HG03442 (cell line): ENCODE data around the gene SORCS3.

Source experiments
- ATAC-seq: cut with Tn5 transposase; IDR thresholded peaks from one replicate; pipeline ENCODE4 v1.9.1; 2021; ENCODE audit warnings: mild to moderate bottlenecking, moderate library complexity; ENCODE audit not compliant: unreplicated experiment

Gene SORCS3

DNA sequence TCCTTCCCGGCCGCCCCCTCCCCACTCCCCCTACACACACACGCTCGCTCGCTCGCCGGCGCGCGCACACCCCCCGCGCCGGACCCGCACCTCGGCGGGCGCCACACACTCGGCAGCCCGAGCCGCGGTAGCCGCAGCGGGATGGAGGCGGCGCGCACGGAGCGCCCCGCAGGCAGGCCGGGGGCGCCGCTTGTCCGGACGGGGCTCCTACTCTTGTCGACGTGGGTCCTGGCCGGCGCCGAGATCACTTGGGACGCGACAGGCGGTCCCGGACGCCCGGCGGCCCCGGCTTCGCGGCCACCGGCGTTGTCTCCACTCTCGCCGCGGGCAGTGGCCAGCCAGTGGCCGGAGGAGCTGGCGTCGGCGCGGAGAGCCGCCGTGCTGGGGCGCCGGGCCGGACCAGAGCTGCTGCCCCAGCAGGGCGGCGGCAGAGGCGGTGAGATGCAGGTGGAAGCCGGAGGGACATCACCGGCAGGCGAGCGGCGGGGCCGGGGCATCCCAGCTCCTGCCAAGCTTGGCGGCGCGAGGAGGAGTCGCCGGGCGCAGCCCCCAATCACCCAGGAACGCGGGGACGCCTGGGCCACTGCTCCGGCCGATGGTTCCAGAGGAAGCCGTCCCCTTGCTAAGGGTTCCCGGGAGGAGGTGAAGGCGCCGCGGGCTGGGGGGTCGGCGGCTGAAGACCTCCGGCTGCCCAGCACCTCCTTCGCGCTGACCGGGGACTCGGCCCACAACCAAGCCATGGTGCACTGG is at the start of gene SORCS3:
Gene SORCS3, plus strand, starts transcription at position 104 of the 750 bp plus-strand sequence.
- ATAC-seq: no peak

DNA sequence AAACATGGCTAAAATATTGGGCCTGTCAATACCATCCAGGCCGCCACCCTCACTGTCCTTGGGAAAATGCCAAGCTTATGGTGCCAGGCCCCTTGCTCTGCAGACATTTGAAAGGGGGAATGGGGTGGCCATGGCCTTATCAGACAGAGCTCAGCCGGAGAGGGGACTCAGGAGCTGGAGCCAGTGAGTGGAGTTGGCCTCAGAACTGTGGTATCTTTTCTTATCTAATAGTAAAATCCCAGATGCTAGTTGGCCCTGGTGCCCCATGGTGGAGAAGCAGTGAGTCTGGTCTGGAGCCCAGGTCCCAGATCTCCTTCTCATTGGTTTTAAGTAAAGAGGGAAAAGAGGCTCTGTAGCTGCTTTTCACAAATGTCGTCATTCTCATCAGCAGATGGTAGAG is 49.6 kb upstream of the SORCS3 start:
- ATAC-seq: no peak

DNA sequence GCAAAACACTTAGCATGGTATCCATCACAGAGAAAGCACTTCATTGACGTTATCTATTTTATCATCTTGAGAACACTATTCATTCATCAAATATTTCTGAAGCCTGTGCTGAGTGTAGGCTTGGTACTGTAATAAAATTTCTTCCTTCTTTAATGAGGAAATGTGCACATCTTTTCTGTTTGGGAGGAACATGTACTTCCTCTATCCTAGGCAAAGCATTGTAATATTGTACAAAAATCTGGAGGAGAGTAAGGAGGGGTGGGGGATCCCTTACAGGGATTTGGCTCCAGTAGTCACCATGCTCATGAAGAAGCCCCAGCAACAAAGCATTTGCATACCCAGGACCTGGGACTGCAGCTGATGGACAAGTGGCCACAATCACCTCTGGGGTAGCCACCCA is 39.9 kb upstream of the SORCS3 start:
- ATAC-seq: no peak

DNA sequence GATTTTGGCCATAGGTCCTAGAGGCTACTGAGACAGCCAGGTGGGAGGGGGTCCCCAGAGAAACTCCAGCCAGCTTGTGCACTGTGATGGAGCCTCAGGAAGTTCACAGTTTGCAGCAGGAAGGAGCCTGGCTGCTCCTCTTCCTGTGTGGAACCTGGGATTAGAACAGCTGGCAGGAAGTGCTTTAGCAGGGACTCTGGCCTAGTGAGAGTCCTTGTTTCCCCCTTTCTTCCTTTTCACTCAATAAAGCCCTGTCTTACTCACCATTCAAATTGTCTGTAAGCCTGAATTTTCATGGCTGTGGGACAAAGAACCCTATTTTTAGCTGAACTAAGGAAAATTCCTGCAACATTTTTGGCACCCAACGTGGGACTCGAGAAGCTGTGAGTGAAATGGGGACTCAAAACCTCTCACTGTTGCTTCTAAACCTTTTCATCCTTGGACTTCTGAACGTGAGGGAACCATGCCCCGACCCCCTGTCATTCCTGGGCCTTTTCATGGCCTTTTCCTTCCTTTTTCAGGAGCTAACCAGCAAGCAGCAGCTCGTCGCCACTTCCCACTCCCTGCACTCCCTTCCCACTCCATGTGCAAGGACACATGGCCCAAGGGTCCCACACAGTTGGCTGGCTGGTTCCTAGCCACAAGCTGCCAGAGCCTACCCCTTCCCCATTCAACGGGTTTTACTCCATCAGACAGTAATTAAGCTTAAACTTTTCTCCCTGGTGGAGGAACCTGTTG is 32.8 kb upstream of the SORCS3 start:
- no peak for ATAC-seq

DNA sequence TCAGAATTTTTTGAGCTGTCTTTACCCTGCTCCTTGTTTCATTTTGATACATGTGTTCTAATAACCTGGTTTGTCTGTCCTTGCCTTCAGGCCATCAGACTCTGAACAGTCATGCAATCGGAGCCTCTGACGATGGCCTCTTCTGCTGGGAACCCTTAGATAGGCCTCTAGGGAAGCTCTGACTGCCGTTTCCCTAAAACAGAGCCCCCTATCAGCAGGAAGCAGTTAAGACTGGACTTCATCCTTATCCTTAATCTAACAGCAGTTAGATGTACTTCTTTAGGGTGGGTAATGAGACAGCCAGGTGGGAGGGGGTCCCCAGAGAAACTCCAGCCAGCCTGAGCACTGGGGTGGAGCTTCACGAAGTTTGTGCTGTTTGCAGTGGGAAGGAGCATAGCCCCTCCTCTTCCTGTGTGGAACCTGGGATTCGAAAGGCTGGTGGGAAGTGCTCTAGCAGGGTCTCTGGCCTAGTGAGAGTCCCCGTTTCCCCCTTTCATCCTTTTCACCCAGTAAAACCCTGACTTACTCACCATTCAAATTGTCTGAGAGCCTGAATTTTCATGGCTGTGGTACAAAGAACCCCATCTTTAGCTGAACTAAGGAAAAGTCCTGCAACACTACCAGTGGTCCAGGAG is 28.4 kb upstream of the SORCS3 start:
- no peak for ATAC-seq

DNA sequence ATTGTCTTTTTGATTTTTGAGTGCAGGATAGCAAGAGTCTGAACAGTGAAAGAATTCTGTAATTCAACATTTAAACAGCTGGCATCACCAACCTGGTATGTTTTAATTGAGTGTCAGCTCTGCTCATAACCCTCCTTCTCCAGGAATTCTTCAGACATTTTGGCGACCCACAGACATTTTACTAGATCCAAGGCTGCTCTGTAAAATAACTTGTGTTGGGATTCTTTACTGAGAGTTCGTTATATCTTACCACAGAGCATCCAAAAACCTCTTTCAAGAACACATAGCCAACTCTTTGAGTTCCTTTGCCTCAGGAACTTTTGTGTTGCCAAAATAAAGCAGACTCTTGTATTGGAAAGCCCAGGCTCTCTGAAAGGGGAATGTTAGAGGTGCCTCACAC is 27.7 kb upstream of the SORCS3 start:
- ATAC-seq: no peak

DNA sequence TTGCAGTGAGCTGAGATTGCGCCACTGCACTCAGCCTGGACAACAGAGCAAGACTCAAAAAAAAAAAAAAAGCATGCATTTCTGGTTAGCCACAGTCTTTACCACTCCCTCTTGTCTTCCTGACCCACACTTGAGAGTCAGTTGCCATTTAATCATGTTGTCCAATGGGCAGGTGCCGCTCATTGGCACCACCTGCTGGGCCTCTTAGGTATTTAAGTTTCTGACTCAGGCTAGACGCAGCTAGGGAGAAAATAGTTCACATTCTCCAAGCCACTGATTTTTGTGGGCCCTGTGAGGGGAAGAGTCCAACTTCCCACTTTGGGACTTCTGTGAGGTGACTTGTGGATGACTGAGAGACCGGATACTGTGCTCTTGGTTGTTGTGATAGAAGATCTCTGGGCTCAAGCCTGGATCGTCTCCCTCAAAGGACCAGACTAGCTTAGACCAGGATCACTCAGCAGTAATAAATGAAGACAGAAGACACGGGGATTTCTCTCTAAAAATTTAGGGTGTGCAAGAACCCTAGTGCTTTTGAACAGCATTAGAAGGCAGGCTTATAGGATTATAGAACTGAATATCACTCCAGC is 26.8 kb upstream of the SORCS3 start:
- ATAC-seq: peak; percentile 79

DNA sequence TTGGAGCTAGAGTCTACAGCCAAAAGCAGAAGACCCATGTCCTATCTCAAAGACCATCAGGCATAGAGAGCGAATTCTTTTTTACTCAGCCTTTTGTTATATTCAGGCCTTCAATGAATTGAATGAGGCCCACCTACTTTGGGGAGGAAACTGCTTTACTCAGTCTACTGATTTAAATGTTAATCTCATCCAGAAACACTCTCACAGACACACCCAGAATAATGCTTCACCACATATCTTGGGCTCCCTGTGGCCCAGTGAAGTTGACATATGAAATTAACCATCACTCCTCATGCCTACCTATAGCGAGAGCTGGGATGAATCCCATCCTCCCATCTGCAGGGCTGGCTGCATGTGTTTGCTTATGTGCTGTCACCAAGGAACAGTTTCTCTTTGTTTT is 26.0 kb upstream of the SORCS3 start:
- ATAC-seq: no peak

DNA sequence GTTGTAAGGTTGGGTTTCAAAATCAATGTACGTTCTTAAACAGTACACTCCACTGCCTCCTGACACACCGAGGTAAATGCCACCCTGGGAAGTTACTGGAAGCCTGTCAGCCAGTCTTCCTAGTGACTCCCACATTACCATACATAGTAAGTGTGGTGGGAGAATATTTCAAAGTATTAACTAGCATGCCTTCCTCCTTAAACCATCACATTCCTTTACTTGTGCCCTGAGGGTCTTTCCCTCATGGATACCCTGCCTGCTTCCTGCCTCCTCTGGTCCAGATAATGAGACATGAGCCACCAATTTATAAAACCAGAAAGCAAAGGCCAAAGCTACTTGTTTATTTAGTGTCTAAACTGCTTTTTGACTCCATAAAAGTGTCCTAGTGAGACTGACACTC is 23.3 kb upstream of the SORCS3 start:
- ATAC-seq: no peak

DNA sequence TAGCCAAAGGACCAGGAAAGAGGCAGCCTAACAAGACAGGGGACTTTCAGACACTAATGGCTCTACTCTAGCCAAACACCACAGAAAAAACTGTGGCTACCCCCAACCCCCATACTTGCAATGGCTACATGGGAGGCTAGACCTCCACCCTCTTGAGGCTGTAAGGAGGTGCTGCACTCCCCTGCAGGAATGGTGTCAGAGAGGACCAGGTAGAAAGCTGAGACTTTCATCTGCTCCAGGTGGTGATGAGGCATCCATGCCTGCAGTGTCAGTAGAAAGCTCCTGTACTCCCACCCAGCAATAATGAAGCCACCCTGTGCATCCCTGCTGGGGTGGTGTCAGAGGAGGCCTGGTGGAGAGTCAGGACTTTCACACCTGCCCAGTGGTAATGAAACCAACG is 18.9 kb upstream of the SORCS3 start:
- ATAC-seq: no peak

DNA sequence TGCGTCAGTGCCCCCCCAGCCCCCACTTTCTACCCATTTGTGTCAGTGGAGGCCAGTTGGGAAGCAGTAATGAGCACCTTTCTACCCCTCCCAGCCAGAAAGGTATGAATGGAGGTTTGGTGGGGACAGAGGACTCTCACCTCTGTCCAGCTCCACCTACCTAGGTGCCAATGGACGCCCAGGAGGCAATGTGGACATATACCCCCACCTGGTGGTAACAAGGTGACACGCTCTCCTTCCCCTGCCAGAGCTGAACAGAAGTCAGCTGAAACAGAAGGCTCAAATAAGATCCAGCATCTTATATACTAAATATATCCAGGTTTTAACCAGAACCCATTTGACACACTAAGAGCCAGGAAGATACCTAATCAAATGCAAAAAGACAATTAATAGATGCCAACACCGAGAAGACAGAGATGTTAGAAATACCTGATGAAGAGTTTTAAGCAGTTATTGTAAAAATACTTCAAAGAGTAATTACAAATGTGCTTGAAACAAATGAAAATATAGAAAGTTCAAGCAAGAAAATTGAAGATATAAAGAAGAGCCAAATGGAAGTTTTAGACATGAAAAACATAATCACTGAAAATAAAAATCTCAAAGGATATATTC is 18.4 kb upstream of the SORCS3 start:
- no peak for ATAC-seq

DNA sequence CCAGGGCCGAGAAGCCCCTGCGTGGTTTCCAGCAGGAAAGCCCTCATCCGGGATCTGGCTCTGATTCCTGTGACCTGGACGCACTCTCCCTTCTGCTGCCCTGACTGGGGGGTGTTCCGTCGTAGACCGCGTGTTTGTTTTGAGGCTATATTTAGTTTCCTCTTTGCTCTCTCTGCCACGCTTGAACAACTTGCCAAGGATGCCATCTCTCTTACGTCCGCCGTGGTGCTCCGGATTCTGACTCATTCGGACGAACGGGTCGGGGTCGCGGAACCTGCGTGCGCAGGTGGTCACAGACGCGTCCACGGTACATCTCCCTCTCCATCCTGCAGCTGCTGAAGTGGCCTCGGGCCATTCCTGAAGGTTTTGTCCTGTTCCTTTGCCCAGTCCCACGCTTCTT is 10.4 kb upstream of the SORCS3 start:
- no peak for ATAC-seq

DNA sequence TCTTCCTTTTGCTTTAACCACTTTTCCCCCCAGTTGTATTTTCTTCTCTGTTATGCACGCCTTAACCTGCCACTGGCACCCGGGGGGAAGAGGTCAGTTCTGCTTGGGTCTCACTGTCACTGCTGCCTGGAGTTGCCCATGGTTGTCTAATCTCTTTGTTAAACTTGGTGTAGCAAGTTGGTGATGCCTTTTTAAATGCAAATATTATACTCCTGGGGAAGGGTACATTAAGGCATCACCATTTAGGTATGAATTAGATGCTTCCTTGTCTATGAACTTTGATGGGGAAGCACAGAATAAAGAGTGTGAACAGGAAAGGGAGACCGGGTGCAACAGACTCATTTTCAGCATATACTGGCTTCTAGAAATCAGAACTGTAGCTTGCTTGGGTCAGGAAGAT is 9.1 kb upstream of the SORCS3 start:
- no peak for ATAC-seq

DNA sequence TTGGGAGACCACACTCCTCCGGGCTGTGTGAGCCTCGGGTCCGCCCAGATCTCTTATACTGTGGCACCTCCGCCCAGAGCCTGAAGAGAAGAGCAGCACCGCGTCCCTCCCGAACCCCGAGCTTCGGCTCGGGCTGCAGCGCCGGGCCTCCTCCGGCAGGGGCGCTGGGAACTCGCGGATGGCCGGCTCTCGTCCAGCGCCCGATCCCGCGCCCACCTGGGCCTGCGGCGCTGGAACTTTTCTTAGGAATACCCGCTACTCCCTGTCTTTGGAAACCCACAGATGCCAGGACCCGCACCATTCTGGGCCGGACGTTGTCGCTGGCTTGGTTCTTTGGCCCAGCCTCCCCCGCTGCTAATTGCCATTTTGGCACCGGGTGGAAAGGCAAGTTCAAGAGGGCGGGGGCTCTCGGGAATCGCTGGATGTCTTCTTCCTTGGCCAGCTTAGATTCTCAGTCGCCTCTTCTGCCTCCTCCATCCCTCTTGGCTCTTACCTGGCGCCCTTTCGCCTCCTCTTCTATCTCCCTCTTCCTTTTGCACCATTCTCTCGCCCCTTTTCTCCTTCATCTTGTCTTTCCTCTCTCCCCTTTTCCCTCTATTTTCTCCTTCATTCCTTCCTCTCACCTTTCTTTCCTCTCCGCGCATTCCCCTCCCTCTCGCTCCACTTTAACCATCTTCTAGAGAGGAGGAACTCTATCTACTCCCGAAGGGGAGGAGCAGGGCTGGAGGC is 2.1 kb upstream of the SORCS3 start:
- ATAC-seq: peak; percentile 52

DNA sequence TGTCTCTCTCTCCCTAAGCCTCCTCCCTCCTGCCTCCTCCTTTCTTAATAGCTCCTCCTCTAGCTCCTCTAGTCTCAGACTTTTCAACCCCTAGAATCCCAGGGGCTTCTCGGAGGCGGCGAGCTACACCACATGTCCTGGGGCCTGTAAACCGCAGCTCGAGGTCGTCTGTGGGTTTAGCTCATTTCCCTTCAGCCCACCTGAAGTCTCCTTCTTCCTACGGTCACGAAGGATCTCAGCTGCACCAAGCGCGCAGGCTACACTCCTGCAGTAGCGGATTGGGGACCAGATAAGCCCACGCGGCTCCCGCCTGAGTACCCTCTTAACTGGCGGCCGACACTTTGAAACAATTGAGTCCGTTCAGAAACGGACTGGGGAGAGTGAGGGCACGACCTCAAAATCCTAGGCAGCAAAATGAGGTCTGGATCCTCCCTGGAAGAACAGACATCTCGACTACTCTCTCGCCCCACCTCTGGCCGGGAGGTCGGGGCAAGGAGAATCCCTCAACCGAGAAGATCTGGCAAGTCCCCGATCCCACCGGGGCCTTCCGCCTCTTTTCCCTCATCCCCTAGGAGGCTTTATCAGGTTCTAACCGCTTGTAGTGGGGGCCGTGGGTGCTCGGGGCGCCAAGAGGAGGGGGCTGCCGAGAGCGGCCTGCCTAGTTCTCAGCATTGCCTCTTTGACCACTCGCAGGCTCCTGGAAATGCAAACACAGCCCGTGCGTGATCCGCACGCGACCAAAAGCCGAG is 1.3 kb upstream of the SORCS3 start:
- no peak for ATAC-seq

DNA sequence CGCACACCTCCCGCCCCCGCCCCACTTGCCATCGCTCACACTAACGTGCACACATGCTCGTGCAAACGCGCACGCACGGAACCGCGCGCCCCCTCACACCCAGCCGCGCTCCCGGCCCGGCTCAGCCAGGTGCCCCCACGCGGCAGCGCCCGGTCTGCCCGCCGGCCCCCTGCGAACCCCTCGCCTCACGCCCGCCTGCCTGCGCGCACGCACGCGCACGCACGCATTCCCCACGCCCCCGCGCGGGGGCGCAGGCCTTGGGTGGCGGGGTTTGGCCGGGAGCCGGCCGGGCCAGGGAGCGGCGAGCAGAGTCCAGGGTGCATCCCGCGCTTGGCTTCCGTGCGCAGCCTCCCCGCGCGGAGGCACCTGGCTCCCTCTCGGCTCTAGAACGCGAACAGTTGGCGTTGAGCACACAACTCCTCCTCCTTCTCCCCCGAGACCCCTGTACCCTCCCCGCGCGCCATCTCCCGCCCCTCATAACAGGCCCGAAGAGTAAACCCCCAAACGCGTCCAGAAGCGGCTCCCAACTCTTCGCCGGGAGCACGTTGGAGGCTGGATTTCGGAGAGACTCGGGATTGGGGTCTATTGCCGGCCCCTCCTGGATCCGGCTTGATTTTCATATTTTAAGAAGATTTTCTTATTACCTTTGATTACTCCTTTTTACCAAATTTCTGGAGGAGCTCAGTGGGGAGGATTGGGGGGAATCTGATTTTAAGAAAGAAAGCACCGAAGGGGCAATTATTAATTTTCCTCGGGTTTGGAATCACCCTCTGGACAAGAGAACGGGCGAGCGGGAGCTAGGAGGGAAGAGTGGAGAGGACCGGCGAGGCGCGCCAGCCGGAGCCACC is 527 bp upstream of the SORCS3 start:
- ATAC-seq: no peak

DNA sequence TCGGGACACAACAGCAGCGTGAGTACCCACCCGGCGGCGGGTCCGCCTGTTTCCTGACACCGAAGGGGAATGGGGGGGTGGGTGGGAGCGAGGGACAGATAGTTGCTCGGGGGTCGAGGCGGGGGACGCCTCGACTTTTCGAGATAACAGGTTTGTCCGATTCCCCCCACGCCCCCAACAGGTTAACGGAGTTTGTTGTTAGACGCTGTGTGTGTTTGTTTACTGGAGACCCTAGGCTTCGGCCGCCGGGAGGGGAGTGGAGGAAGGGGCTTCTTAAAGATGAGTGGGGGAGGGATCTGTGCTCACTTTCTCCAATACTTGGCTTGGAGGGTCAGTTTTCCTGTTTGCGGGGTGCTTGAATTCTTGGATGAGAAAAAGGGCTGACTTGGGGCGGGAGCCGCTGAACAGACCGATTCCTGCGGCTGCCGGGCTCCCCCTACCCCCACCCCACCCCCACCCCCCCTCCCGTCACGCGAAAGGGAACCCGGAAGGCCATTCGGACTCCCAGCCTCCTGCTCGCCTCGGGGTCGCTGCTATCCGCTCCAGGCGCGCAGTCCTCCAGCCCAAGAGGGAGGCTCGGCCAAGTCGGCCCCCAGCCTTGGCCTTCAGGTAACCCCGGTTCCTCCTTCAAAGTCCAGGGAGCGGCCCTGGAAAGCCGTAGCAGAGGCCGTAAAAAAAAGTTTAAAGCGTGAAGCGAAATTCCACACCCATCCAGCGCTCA is 1.0 kb downstream of the SORCS3 start:
- ATAC-seq: no peak

DNA sequence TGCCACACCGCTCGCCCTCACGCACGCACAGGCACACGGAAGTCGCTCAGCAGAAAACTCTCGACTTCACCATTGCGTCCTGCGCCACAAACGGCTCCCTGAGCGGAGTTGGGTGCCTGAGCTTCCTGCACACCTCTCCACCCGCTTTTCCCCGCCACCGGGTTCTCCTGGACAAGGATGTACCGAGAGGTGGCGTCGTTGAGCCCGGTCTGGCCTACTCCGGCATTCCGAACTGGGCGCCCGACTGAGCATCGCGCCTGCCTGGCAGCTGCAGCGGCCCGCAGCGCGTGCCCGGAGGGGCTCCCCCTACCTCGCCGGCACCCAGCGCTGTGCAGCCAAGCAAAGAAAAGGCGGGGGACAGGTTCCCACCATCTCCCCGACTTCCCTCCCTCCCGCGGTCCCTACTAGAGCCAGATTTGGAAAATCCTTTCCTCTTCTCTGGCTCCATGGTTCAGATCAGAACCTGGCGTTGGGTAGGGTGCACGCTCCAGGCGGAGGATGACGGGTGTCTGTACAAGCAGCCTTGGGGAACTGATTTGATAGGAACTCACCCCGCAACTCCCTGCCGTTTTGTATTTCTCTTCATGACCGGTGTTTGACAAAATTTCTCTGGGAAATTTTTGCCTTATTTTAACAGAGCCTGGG is 1.7 kb downstream of the SORCS3 start:
- no peak for ATAC-seq
